Retinal pigment epithelial cell (primary cell): ENCODE measurements around the gene CLDN14.
A peak's percentile ranks its signal among the peaks of the same experiment; 100 is the strongest.

Source experiments
- DNase-seq: peaks from one replicate; pipeline ENCODE4 v3.0.0-alpha.2; 2010; ENCODE audit warnings: low read depth
- H3K4me3 ChIP-seq: 2 replicates; pipeline ENCODE4 v1.5.1; 2011; ENCODE audit warnings: mild to moderate bottlenecking, low read length, control low read depth, moderate library complexity
- CTCF ChIP-seq: conservative IDR thresholded peaks from 2 replicates; pipeline ENCODE4 v1.5.1; 2011; ENCODE audit warnings: low read depth, low read length, control low read depth, inconsistent platforms

CLDN14 gene

DNA sequence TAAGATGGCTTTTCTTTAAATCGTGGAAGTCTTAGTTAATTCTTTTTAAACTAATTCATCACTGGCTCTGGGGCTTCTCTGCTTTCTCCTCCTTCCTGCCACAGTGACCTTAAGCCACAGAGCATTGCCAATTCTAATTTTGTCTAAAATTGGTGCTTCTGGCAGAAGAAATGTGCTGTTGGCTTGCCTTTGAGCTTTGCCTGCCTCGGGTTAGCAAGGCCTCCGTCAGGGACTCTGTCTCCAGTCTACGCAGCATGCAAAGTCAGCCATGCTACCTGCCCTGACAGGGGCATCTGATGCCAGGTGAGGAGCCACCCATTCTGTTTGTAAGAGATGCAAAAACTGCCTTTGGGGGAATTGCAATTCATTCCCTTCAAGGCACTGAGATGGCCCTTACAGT is 25.2 kb downstream of the CLDN14 start:
- no peak for DNase-seq
- H3K4me3 ChIP-seq, result no peak overlapping the region
- TF ChIP-seq CTCF, result no peak

DNA sequence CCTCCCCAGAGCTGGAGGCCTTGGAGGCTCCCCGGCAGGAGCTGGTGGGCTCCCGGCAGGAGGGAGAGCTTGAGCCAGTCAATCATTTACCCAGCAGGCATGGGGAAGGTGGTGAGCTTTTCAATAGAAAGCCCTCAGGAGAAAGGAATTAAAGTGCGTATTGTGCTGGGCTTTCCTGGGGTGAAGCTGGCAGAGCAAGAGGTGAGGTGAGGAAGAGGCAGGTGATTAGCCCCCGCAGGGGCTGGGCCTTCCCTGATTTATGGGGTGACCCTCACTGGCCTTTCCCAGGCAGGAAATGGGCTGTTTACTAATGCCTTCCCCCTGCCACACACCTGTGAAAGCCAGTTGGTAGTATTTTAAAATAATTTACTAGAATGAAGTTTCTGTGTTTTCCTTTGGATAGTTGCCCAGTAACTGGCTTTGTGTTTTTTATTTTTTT is 25.8 kb downstream of the CLDN14 start:
- DNase-seq, result no peak

GRCh38 chr21:36452281-36452825 is 27.6 kb downstream of the CLDN14 start:
- DNase-seq, result no peak
- no peak overlapping the region for H3K4me3 ChIP-seq
- no peak for TF ChIP-seq CTCF

More for the DNA sequence above, 25.8 kb downstream of the CLDN14 start:
- TF ChIP-seq CTCF, result no peak
- H3K4me3 ChIP-seq, result no peak overlapping the region

DNA sequence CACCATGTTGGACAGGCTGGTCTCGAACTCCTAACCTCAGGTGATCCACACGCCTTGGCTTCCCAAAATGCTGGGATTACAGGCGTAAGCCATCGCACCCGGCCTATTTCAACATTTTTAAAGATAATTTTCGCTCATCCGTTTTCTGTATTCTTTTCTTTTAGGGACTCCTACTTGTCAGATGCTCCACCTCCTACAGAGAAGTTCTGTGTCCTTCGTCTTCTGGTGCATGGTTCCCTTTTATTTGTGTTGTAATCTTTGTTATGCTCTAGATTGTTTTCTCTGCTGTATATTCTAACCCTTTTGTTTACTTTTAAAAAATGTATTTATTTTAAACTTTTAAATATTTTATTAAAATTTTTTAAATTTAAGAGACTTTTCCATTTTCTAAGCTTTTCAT is 28.4 kb downstream of the CLDN14 start:
- TF ChIP-seq CTCF, result no peak
- H3K4me3 ChIP-seq, result no peak overlapping the region
- no peak for DNase-seq

GRCh38 chr21:36450511-36450910 is 29.4 kb downstream of the CLDN14 start:
- TF ChIP-seq CTCF, result no peak
- H3K4me3 ChIP-seq, result no peak overlapping the region
- DNase-seq, result peak; percentile 49

GRCh38 chr21:36446301-36446700 is 33.6 kb downstream of the CLDN14 start:
- no peak overlapping the region for H3K4me3 ChIP-seq
- TF ChIP-seq CTCF, result no peak
- DNase-seq, result no peak

DNA sequence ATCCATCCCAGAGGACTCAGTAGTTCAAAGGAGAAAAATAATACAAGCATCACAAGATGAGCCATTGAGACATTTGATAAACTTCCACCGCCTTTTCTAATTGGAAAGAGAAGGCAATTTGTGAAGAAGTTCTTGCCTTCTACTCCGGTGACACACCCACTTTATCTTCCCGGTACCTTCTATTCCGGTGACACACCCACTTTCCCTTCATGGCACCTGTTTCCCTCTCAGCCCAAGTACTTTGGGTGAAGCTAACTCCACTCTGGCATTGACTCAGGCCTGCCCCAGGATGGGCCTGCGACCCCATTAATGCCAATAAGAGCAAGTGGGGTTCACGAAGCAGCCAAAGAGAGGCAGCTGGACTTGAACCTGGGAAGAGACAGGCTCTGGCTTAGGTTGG is 38.2 kb downstream of the CLDN14 start:
- no peak for TF ChIP-seq CTCF
- DNase-seq, result no peak
- no peak overlapping the region for H3K4me3 ChIP-seq
